HEK293T (cell line): ENCODE results near the gene FHIT.

ENCODE experiments used
- CTCF ChIA-PET: fragments of 350-600 bp; formaldehyde crosslinking; extraction: SDS; loops from one replicate; lab custom pipeline; 2021; ENCODE audit warnings: antibody characterized with exemption, inconsistent platforms; lab: Yijun Ruan, JAX
- POLR2A ChIA-PET: fragments of 350-600 bp; formaldehyde crosslinking; extraction: SDS; loops from one replicate; lab custom pipeline; 2020; ENCODE audit warnings: antibody characterized with exemption, inconsistent platforms; lab: Yijun Ruan, JAX
- DNase-seq: peaks from one replicate; pipeline ENCODE4 v3.0.0; 2012; ENCODE audit warnings: mixed read lengths; ENCODE audit errors: extremely low spot score
- ARNT ChIP-seq: fragments of 450-650 bp; IDR thresholded peaks from 2 replicates; pipeline ENCODE4 v1.6.1; 2017; ENCODE audit warnings: mild to moderate bottlenecking
- BHLHE40 ChIP-seq: fragments of 450-650 bp; IDR thresholded peaks from 2 replicates; pipeline ENCODE4 v1.6.1; 2016; ENCODE audit warnings: mild to moderate bottlenecking, moderate library complexity, borderline replicate concordance
- CTBP1 ChIP-seq: fragments of 450-650 bp; IDR thresholded peaks from 2 replicates; pipeline ENCODE4 v1.6.1; 2016; ENCODE audit warnings: borderline replicate concordance
- ELF4 ChIP-seq: fragments of 450-650 bp; IDR thresholded peaks from 2 replicates; pipeline ENCODE4 v1.6.1; 2017; ENCODE audit warnings: antibody characterized with exemption
- FOXA1 ChIP-seq: fragments of 450-650 bp; IDR thresholded peaks from 2 replicates; pipeline ENCODE4 v1.6.1; 2016; ENCODE audit warnings: mild to moderate bottlenecking
- FOXK2 ChIP-seq: fragments of 450-650 bp; IDR thresholded peaks from 2 replicates; pipeline ENCODE4 v1.6.1; 2016; ENCODE audit warnings: mild to moderate bottlenecking
- FOXM1 ChIP-seq: fragments of 450-650 bp; IDR thresholded peaks from 2 replicates; pipeline ENCODE4 v1.6.1; 2017; ENCODE audit warnings: mild to moderate bottlenecking, borderline replicate concordance
- HDGF ChIP-seq: fragments of 450-650 bp; IDR thresholded peaks from 2 replicates; pipeline ENCODE4 v1.6.1; 2017; ENCODE audit warnings: antibody characterized with exemption, borderline replicate concordance
- L3MBTL2 ChIP-seq: fragments of 450-650 bp; conservative IDR thresholded peaks from 2 replicates; pipeline ENCODE4 v1.6.1; 2016; ENCODE audit warnings: mild to moderate bottlenecking
- LEF1 ChIP-seq: fragments of 450-650 bp; IDR thresholded peaks from 2 replicates; pipeline ENCODE4 v1.6.1; 2017; ENCODE audit warnings: mild to moderate bottlenecking, borderline replicate concordance
- NFRKB ChIP-seq: fragments of 450-650 bp; IDR thresholded peaks from 2 replicates; pipeline ENCODE4 v1.6.1; 2016; ENCODE audit warnings: mild to moderate bottlenecking, moderate library complexity
- SP1 ChIP-seq: fragments of 450-650 bp; IDR thresholded peaks from 2 replicates; pipeline ENCODE4 v1.6.1; 2017
- SUZ12 ChIP-seq: fragments of 450-650 bp; IDR thresholded peaks from 2 replicates; pipeline ENCODE4 v1.6.1; 2016; ENCODE audit warnings: mild to moderate bottlenecking
- TARDBP ChIP-seq: fragments of 450-650 bp; IDR thresholded peaks from 2 replicates; pipeline ENCODE4 v1.6.1; 2016
- ZNF384 ChIP-seq: fragments of 450-650 bp; IDR thresholded peaks from 2 replicates; pipeline ENCODE4 v1.6.1; 2016
- TF ChIP-seq, protein P1 (sequence below): fragments of 450-650 bp; IDR thresholded peaks from 2 replicates; pipeline ENCODE4 v1.6.1; 2016

Gene FHIT

GRCh38 chr3:60584250-60584649, 667.0 kb downstream of the FHIT start:
- ChIA-PET POLR2A (no interaction called here), CTCF (no interaction called here)
- TF ChIP-seq LEF1 (no peak), ZNF384 (no peak), FOXA1 (no peak), NFRKB (no peak), SP1 (no peak)
- DNase-seq: no peak

DNA sequence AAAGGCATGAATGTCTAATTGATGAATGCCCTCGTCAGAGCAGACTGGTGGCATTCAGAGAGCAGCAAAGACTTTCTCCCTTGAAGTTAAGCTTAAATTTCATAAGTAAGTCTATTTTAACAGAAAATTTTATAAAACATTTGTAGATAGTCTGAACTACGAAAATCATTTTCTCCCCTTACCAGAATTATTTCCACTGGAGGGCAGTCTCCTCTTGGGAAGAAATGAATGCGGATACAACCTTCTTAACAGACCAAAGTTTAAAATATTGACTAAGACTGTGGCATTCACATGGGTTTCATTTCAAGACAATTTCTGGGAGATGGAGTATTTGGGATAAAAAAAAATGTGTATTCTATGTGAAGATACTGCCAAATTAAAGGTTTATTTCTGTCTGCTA, 669.0 kb downstream of the FHIT start:
- TF ChIP-seq L3MBTL2: no peak
- TF ChIP-seq SP1: no peak
- no peak for TF ChIP-seq TARDBP
- no peak for TF ChIP-seq SUZ12
- TF ChIP-seq CTBP1: no peak
- no peak for TF ChIP-seq FOXM1
- no peak for TF ChIP-seq FOXA1
- CTCF ChIA-PET: no interaction called here
- no peak for DNase-seq
- POLR2A ChIA-PET: no interaction called here

DNA sequence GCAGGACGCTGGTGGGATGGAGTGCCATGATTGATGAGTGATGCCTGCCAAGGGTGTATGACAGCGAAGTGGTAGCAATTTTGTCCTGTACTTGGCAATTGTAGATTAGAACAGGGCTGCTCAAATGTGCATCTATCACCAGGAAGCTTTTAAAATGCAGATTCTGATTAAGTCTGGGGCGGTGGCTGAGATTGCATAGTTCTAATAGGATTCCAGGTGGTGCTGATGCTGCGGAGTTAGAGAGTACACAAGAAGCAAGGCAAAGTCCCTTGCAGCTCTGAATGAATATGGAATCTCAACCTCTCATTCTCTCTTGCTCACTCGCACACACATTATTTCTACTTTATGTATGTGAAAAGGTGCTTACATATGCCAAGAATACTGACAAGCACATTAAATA, 670.4 kb downstream of the FHIT start:
- ChIA-PET POLR2A (no interaction called here), CTCF (interaction anchor here (0.6 kb wide), 1 partner anchor 218 kb away, joined by 3 read pairs; no protein-coding TSS in a partner anchor)
- TF ChIP-seq ZNF384 (no peak), ELF4 (no peak)
- DNase-seq: no peak

DNA sequence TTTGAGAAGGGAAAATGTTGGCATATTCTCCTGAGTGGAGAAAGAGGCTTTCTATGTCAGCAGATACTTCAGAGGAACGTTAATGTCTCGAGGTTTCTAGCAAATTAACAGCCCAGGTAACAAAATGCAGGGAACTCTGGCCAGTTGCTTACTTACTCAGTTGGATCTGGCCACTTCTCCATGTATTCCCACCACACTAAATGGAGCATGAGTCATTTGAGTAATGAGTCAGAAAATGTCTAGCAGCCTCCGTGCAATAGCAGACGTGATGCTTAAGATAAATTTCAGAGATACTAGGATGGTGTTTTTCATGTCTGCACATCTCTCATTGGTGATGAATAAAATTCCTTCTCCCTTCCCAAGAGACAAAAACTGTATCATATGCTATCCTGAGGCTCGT, 671.5 kb downstream of the FHIT start:
- POLR2A ChIA-PET: no interaction called here
- peak; percentile 14 for DNase-seq
- TF ChIP-seq ZNF384 (no peak), ELF4 (no peak), LEF1 (no peak), BHLHE40 (no peak), ARNT (no peak), NFRKB (no peak), HDGF (no peak), CTBP1 (no peak), FOXA1 (no peak), FOXK2 (no peak), SUZ12 (no peak)
- CTCF ChIA-PET: no interaction called here

DNA sequence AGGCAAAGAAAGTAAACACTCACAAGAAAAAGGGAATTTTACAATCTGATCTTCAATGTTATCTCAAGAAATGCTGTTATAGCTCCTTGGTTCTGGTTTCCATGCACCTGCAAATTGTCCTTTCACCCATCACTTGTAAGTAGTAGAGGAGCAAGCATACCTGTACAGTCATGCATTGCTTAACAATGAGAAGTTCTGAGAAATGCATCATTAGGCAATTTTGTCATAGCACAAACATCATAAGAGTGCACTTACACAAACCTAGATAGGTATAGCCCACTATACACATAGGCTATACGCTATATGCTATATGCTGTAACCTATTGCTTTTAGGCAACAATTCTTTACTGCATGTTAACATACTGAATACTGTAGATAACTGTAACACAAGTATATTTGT, 672.3 kb downstream of the FHIT start:
- TF ChIP-seq FOXA1 (no peak), CTBP1 (no peak), SUZ12 (no peak), LEF1 (no peak), FOXK2 (no peak), NFRKB (no peak), ZNF384 (no peak)
- DNase-seq: no peak
- ChIA-PET POLR2A (no interaction called here), CTCF (no interaction called here)

DNA sequence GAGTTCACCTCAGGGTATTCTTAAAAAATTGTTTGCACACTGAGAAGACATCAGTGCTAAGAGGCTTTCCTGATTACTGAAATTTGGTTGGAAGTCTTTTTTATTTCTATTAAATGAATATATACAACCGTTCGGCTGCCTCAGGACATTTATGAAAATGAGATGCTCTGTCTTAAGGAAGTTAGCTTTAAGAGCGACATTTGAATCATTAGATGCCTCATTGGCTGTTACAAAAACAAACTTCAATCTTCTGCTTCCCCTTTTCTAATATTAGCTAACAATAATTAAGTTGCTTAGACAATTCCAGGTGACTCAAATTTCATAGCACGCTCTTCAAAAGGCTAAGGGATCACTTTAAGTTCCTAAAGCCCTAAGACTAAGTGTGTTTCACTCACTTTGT, 673.7 kb downstream of the FHIT start:
- ChIA-PET CTCF (no interaction called here), POLR2A (no interaction called here)
- TF ChIP-seq CTBP1: no peak
- TF ChIP-seq FOXK2: no peak
- TF ChIP-seq, protein P1, sequence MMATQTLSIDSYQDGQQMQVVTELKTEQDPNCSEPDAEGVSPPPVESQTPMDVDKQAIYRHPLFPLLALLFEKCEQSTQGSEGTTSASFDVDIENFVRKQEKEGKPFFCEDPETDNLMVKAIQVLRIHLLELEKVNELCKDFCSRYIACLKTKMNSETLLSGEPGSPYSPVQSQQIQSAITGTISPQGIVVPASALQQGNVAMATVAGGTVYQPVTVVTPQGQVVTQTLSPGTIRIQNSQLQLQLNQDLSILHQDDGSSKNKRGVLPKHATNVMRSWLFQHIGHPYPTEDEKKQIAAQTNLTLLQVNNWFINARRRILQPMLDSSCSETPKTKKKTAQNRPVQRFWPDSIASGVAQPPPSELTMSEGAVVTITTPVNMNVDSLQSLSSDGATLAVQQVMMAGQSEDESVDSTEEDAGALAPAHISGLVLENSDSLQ: no peak
- no peak for TF ChIP-seq SP1
- no peak for TF ChIP-seq TARDBP
- no peak for TF ChIP-seq L3MBTL2
- no peak for TF ChIP-seq LEF1
- no peak for TF ChIP-seq FOXA1
- no peak for DNase-seq

DNA sequence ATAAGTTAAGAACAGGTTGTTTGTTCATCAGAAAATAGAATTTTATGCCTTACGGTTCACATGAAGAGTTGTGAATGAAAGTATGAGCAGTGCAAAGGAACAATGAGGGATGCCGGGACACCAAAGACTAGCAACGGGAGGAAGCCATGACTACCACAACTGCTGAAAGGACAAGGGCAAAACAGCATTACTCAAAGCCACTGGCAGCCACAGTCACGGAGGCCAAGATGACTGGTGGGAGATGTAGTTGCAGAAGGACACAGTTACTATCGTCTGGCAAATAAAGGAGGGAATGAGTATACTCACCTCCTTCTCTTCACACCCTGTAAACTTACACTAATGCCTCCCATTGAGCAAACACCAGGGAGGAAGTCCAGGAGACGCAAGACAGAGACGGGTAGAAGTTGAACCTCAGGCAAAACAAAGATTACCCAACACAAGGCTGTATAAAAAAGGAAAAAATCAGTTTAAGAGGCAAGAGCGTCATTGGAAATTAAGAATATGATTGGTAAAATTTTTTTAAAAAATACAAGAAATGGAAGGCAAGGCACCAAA, 675.5 kb downstream of the FHIT start:
- no peak for DNase-seq
- TF ChIP-seq FOXA1 (no peak), NFRKB (no peak), FOXM1 (no peak), ARNT (no peak), TARDBP (no peak), ELF4 (no peak), FOXK2 (no peak), HDGF (no peak), LEF1 (no peak), CTBP1 (no peak), BHLHE40 (no peak), L3MBTL2 (no peak), SP1 (no peak)
- TF ChIP-seq, protein P1: no peak
- CTCF ChIA-PET: no interaction called here
- POLR2A ChIA-PET: no interaction called here
